Astrocyte of the spinal cord (primary cell): Measurements from ENCODE around the gene IL22.

Source experiments
- DNase-seq: peaks from one replicate; pipeline ENCODE4 v3.0.0; 2011; ENCODE audit warnings: low read depth, low spot score
- H3K4me3 ChIP-seq: 2 replicates; pipeline ENCODE4 v1.5.1; 2011; ENCODE audit warnings: low read depth, mild to moderate bottlenecking, low read length, moderate library complexity
- CTCF ChIP-seq: IDR thresholded peaks from 2 replicates; pipeline ENCODE4 v1.5.1; 2012; ENCODE audit warnings: low read depth, mild to moderate bottlenecking, low read length, inconsistent platforms
- in situ Hi-C: cut with HindIII; loops from 2 replicates; pipeline ENCODE4 v1.10.0; 2017; ENCODE audit warnings: low sequenced_read_pairs

Gene IL22

GRCh38 chr12:68260153-68260552 is 6.7 kb upstream of the IL22 start:
- H3K4me3 ChIP-seq, result no peak overlapping the region
- no peak for TF ChIP-seq CTCF
- in situ Hi-C loops, result no loop called here
- no peak for DNase-seq

- in situ Hi-C loops, result no loop called here
- H3K4me3 ChIP-seq, result no peak overlapping the region
- no peak for TF ChIP-seq CTCF
- peak; percentile 91 for DNase-seq
These were observed 6.0 kb upstream of the IL22 start for GRCh38 chr12:68259318-68259940.

- DNase-seq, result no peak
- no peak overlapping the region for H3K4me3 ChIP-seq
- no peak for TF ChIP-seq CTCF
- in situ Hi-C loops, result no loop called here
These were observed 1.3 kb downstream of the IL22 start for GRCh38 chr12:68252077-68252476.

- H3K4me3 ChIP-seq, result no peak overlapping the region
- DNase-seq, result no peak
- no peak for TF ChIP-seq CTCF
- in situ Hi-C loops, result no loop called here
These were observed 3.0 kb downstream of the IL22 start for GRCh38 chr12:68250454-68250853.

GRCh38 chr12:68247785-68248184 is 5.6 kb downstream of the IL22 start:
- in situ Hi-C loops, result no loop called here
- TF ChIP-seq CTCF, result no peak
- DNase-seq, result no peak
- no peak overlapping the region for H3K4me3 ChIP-seq

- in situ Hi-C loops, result no loop called here
- DNase-seq, result no peak
- no peak overlapping the region for H3K4me3 ChIP-seq
- no peak for TF ChIP-seq CTCF
These were observed 7.1 kb downstream of the IL22 start for GRCh38 chr12:68246350-68246749.
